Ovary (tissue), 3 donors: ENCODE data around the gene SPAAR.

ENCODE experiments used
- EP300 ChIP-seq: sonication (generic); formaldehyde crosslinking; IDR thresholded peaks from one replicate; pipeline ENCODE4 v1.6.1; 2017; ENCODE audit warnings: antibody characterized with exemption
- TF ChIP-seq, protein P1 (sequence below), 3 donors: fragments of 450-650 bp in 2 of 3; fragments of 200-600 bp in 1 of 3; IDR thresholded peaks; one replicate each; pipeline versions ENCODE4 v1.5.1 to v1.8.0; 2016 to 2022; ENCODE audit warnings: antibody characterized with exemption in 3 of 3, mild to moderate bottlenecking in 1 of 3
- donor health status: DM: no; HTN: no; CAD: no.

- TF ChIP-seq, protein P1, sequence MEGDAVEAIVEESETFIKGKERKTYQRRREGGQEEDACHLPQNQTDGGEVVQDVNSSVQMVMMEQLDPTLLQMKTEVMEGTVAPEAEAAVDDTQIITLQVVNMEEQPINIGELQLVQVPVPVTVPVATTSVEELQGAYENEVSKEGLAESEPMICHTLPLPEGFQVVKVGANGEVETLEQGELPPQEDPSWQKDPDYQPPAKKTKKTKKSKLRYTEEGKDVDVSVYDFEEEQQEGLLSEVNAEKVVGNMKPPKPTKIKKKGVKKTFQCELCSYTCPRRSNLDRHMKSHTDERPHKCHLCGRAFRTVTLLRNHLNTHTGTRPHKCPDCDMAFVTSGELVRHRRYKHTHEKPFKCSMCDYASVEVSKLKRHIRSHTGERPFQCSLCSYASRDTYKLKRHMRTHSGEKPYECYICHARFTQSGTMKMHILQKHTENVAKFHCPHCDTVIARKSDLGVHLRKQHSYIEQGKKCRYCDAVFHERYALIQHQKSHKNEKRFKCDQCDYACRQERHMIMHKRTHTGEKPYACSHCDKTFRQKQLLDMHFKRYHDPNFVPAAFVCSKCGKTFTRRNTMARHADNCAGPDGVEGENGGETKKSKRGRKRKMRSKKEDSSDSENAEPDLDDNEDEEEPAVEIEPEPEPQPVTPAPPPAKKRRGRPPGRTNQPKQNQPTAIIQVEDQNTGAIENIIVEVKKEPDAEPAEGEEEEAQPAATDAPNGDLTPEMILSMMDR (IDR thresholded peaks at IDR 0.05), result no peak
- TF ChIP-seq EP300, result no peak
These were observed 23.4 kb downstream of the SPAAR start for GRCh38 chr9:35932735-35933134.
